IPS DF 6.9 (cell line): ENCODE data around the gene ARMS2.

ENCODE experiments used
- DNase-seq: peaks from one replicate; pipeline ENCODE4 v3.0.0-alpha.2; 2013; ENCODE audit warnings: low read depth, low spot score
- H3K27ac ChIP-seq: one replicate; pipeline ENCODE4 v1.5.1; 2013; ENCODE audit warnings: low read length, control low read depth
- H3K27me3 ChIP-seq: 2 replicates; pipeline ENCODE4 v1.6.1; 2013; ENCODE audit warnings: mild to moderate bottlenecking, low read length; ENCODE audit not compliant: control insufficient read depth, insufficient read depth
- H3K36me3 ChIP-seq: 2 replicates; pipeline ENCODE4 v1.6.1; 2013; ENCODE audit warnings: low read length; ENCODE audit not compliant: control insufficient read depth, insufficient read depth
- H3K4me1 ChIP-seq: 2 replicates; pipeline ENCODE4 v1.6.1; 2013; ENCODE audit warnings: low read length; ENCODE audit not compliant: control insufficient read depth, insufficient read depth
- H3K4me3 ChIP-seq: 2 replicates; pipeline ENCODE4 v1.5.1; 2013; ENCODE audit warnings: mild to moderate bottlenecking, low read length
- H3K9me3 ChIP-seq: 2 replicates; pipeline ENCODE4 v1.6.1; 2013; ENCODE audit warnings: low read length, inconsistent platforms; ENCODE audit not compliant: control insufficient read depth, insufficient read depth
- WGBS: extraction: QIAGEN DNeasy Blood & Tissue Kit; methylation state at CpG from one replicate; pipeline ENCODE4 v1.1.7; 2013; ENCODE audit warnings: mixed read lengths, missing lambda C conversion rate; ENCODE audit not compliant: insufficient read length, insufficient coverage; 5-methylcytosine and 5-hydroxymethylcytosine counted together

ARMS2 gene

GRCh38 chr10:122493761-122494160 lies 39.3 kb downstream of the ARMS2 start:
- Histone ChIP-seq H3K27me3 (no peaks in the 10 kb centered on the region), H3K27ac (no peak overlapping the region), H3K9me3 (no peaks in the 10 kb centered on the region), H3K4me1 (no peaks in the 10 kb centered on the region), H3K36me3 (no peaks in the 10 kb centered on the region), H3K4me3 (no peak overlapping the region)
- no CpG with 5 or more reads among the region's 4 CpGs for WGBS
- DNase-seq: no peak

GRCh38 chr10:122494173-122494820 lies 39.8 kb downstream of the ARMS2 start:
- WGBS: no CpG with 5 or more reads among the region's 20 CpGs
- Histone ChIP-seq H3K27me3 (no peaks in the 10 kb centered on the region), H3K27ac (no peak overlapping the region), H3K4me1 (no peaks in the 10 kb centered on the region), H3K36me3 (no peaks in the 10 kb centered on the region), H3K9me3 (no peaks in the 10 kb centered on the region), H3K4me3 (no peak overlapping the region)
- no peak for DNase-seq

- no peak overlapping the region for H3K4me3 ChIP-seq
- no CpG with 5 or more reads among the region's 14 CpGs for WGBS
- H3K9me3 ChIP-seq: no peaks in the 10 kb centered on the region
- H3K27ac ChIP-seq: no peak overlapping the region
- no peaks in the 10 kb centered on the region for H3K27me3 ChIP-seq
- no peaks in the 10 kb centered on the region for H3K36me3 ChIP-seq
- H3K4me1 ChIP-seq: no peaks in the 10 kb centered on the region
- no peak for DNase-seq
Observed at GRCh38 chr10:122494833-122495232, 40.4 kb downstream of the ARMS2 start.

- Histone ChIP-seq H3K4me1 (no peaks in the 10 kb centered on the region), H3K4me3 (no peak overlapping the region), H3K9me3 (no peaks in the 10 kb centered on the region), H3K27ac (no peak overlapping the region), H3K27me3 (no peaks in the 10 kb centered on the region), H3K36me3 (no peaks in the 10 kb centered on the region)
- WGBS: no CpG with 5 or more reads among the region's 12 CpGs
- DNase-seq: no peak
Observed at GRCh38 chr10:122495406-122496340, 41.2 kb downstream of the ARMS2 start.

DNA sequence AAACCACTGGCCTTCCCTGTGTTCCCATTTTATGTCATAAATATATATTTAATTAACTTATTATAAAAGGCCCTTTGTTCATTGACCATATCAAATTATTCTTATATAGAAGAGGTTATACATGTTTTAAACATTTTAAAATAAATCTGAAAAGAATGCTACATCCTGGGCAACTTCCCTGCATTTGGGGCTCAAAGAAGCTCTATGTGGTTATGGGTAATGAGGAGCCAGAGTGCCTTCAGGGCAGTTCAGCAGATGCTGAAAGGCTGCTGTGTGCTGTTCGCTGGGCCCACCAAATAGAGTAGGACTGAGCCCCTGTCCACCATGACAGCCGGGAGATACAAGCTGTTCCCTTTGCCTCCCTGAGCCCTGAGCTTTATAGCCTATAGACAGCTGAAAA lies 42.8 kb downstream of the ARMS2 start:
- Histone ChIP-seq H3K27me3 (no peaks in the 10 kb centered on the region), H3K27ac (no peak overlapping the region), H3K36me3 (no peaks in the 10 kb centered on the region), H3K9me3 (no peaks in the 10 kb centered on the region), H3K4me1 (no peaks in the 10 kb centered on the region), H3K4me3 (no peak overlapping the region)
- no peak for DNase-seq
- no CpG with 5 or more reads among the region's 2 CpGs for WGBS

DNA sequence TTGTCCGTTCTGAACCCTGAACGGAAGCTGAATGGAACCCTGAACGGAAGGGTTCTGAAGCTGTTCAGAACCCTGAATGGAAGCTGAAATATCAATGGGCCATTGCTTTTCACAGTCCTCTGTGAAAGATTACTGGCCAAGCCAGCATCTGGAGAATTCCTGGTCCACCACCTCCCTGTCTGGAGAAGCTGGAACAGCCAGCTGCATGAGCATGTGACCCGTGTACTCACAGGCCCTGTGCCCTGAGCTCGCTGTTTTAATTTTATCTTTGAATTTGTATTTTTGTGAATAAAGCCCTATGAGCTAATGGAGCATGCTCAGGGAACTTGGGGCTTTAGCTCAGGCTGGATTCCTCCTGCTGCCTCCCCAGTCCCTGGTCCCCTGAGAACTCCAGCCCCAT lies 44.1 kb downstream of the ARMS2 start:
- no peak overlapping the region for H3K4me3 ChIP-seq
- H3K4me1 ChIP-seq: no peaks in the 10 kb centered on the region
- no peak for DNase-seq
- H3K27ac ChIP-seq: no peak overlapping the region
- H3K27me3 ChIP-seq: no peaks in the 10 kb centered on the region
- H3K9me3 ChIP-seq: no peaks in the 10 kb centered on the region
- no CpG with 5 or more reads among the region's 5 CpGs for WGBS
- no peaks in the 10 kb centered on the region for H3K36me3 ChIP-seq

DNA sequence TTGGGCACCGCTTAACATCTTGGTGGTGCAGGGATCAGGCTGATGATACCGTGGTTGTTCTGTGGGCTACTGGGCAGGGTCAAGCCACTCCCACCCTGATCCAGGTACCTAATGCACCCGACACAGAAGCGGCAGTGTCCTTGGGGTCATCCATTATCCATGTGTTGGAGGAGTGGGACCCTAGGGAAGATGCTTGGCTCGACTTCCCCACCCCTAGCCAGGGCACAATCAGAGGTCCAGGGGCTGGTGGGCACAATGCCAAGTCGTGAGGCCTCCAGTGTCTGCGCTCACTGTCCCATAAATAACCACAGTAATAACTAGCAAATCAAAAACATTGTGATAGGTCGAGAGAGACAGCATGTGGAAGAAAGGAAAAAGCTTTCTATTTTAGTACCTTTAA lies 44.6 kb downstream of the ARMS2 start:
- DNase-seq: no peak
- no CpG with 5 or more reads among the region's 8 CpGs for WGBS
- no peaks in the 10 kb centered on the region for H3K27me3 ChIP-seq

DNA sequence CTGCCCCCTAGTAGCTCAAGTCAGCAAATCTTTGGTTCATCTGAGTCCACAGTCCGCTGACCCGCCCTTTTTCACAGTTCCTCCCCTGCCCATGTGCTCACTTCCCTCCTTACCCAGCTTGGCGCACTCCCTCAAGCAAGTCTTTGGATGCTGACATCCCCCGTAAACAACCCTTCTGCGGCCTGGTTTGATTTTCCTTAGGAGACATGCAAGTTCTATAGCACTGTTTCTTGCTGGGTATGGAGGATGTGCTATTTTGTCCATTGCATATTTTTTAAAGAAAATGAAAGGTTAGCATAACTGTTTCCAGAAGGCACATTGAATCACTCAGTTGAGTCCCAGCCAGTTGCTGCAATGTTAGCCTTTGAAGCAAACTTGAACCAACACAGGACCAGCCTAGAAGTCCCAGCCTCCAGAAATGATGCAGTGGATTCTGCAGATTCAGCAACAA lies 45.1 kb downstream of the ARMS2 start:
- no peak for DNase-seq
- no CpG with 5 or more reads among the region's 5 CpGs for WGBS
- Histone ChIP-seq H3K36me3 (no peaks in the 10 kb centered on the region), H3K27me3 (no peaks in the 10 kb centered on the region), H3K4me3 (no peak overlapping the region), H3K9me3 (no peaks in the 10 kb centered on the region), H3K27ac (no peak overlapping the region), H3K4me1 (no peaks in the 10 kb centered on the region)

More for the DNA sequence above, 44.6 kb downstream of the ARMS2 start:
- H3K4me1 ChIP-seq: no peaks in the 10 kb centered on the region
- no peak overlapping the region for H3K4me3 ChIP-seq
- no peak overlapping the region for H3K27ac ChIP-seq
- H3K9me3 ChIP-seq: no peaks in the 10 kb centered on the region
- no peaks in the 10 kb centered on the region for H3K36me3 ChIP-seq

GRCh38 chr10:122500194-122500593 lies 45.7 kb downstream of the ARMS2 start:
- DNase-seq: no peak
- H3K27ac ChIP-seq: no peak overlapping the region
- H3K4me1 ChIP-seq: no peaks in the 10 kb centered on the region
- H3K27me3 ChIP-seq: no peaks in the 10 kb centered on the region
- no peaks in the 10 kb centered on the region for H3K9me3 ChIP-seq
- no CpG with 5 or more reads among the region's 5 CpGs for WGBS
- no peak overlapping the region for H3K4me3 ChIP-seq
- no peaks in the 10 kb centered on the region for H3K36me3 ChIP-seq

DNA sequence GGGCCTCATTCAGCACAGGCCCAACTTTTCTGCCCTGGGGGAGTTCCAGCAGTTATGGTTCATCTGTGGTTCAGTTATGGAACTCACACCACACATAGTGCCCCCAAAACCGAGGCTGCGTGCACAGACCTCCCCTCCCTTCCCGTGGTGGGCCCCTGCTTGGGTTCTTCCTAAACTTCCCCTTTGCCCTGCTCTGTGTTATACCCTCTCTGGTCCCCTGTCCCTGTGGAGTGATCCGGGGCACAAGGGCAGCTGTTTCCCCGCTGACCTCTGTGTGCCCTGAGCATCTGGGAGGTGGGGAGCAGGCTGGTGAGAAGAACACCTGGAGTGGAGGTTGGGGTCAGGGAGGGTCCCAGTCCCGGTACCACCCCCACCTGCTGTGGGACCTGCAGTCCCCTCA lies 46.3 kb downstream of the ARMS2 start:
- Histone ChIP-seq H3K4me1 (no peaks in the 10 kb centered on the region), H3K4me3 (no peak overlapping the region), H3K36me3 (no peaks in the 10 kb centered on the region), H3K9me3 (no peaks in the 10 kb centered on the region), H3K27ac (no peak overlapping the region), H3K27me3 (no peaks in the 10 kb centered on the region)
- no peak for DNase-seq
- WGBS: no CpG with 5 or more reads among the region's 6 CpGs
